Measurements from ENCODE around the gene CDH22. TPM values are rescaled to one million over a fixed set of nuclear protein-coding genes. Genes with fewer than 3 reads are reported as not detected.

CDH22 gene
- total and polyA plus RNA-seq, 10 of the 15 experiments (the other 5 are each of a cell fraction or from before 2014, with no cell fraction given): not detected

- TF ChIP-seq REST (IDR thresholded peaks at IDR 0.05; ENCODE audit: low read depth, low read length): no peak
Observed at GRCh38 chr20:46255440-46256104, 52.7 kb downstream of the CDH22 start (continued).

- Histone ChIP-seq H3K9me3 (replicated peaks; ENCODE audit: control insufficient read depth, insufficient read depth, low read length) (no peaks in the 10 kb centered on the region), H3K4me1 (ENCODE audit: control insufficient read depth, insufficient read depth, low read length) (no peaks in the 10 kb centered on the region), H3K79me2 (ENCODE audit: control insufficient read depth, insufficient read depth, low read length) (no peaks in the 10 kb centered on the region), H3K36me3 (ENCODE audit: control insufficient read depth in 2 of 2, insufficient read depth in 2 of 2, low read length in 1 of 2) (no peaks in the 10 kb centered on the region), H3K4me3 (no peak overlapping the region), H3K27ac (ENCODE audit: control insufficient read depth, insufficient read depth) (no peak overlapping the region), H3K9ac (ENCODE audit: control insufficient read depth, insufficient read depth, low read length) (no peak overlapping the region), H3K4me2 (ENCODE audit: control insufficient read depth, insufficient read depth) (no peak overlapping the region), H3K27me3 (replicated peaks in 1 of 2; ENCODE audit: control insufficient read depth in 2 of 2, insufficient read depth in 2 of 2, low read length in 1 of 2) (peaks cover 0 to 9% of the 10 kb centered on the region in 2 experiments; a peak in 3 of 4 replicates), H2AFZ (ENCODE audit: control insufficient read depth, low read depth, low read length) (no peak overlapping the region), H4K20me1 (ENCODE audit: control insufficient read depth, insufficient read depth) (no peaks in the 10 kb centered on the region)
- ATAC-seq: no peak
- no TSS peak for BruUV-seq (replicated peaks)
- ChIA-PET CTCF (no interaction called here), POLR2A (no interaction called here), SMC1A (ENCODE audit: uncharacterized antibody, unreplicated experiment) (no interaction called here), RAD21 (ENCODE audit: unreplicated experiment) (no interaction called here)
- DNase-seq (ENCODE audit: low read depth, low spot score): no peak
- FAIRE-seq: no peak
- WGBS (ENCODE audit: insufficient coverage, insufficient replicate concordance, low lambda C conversion rate, missing lambda C conversion rate): 24% methylated on average over 8 of the region's 8 CpGs
- in situ Hi-C loops (cut with MboI): no loop called here
- intact Hi-C loops (cut with micrococcal nuclease; ENCODE audit: unreplicated experiment): no loop called here
- TF ChIP-seq MEF2A (IDR thresholded peaks at IDR 0.05; ENCODE audit: insufficient read depth, low read depth, low read length): no peak
- TF ChIP-seq ZBED1 (IDR thresholded peaks at IDR 0.05; ENCODE audit: borderline replicate concordance): no peak
Observed at GRCh38 chr20:46253391-46253790, 54.9 kb downstream of the CDH22 start.

All from GM12878 (cell line).